GM12891 (cell line): ENCODE results near the gene PLA2G2F.

Experiments used
- PAX5 ChIP-seq: IDR thresholded peaks from 2 replicates; pipeline ENCODE4 v1.6.1; 2011; ENCODE audit warnings: low read length, moderate library complexity, mild to moderate bottlenecking; ENCODE audit not compliant: insufficient read depth, severe bottlenecking
- POLR2A ChIP-seq: IDR thresholded peaks from 2 replicates; pipeline ENCODE4 v1.6.1; 2011; ENCODE audit warnings: low read depth, low read length, control low read depth
- POLR2AphosphoS5 ChIP-seq: IDR thresholded peaks from 2 replicates; pipeline ENCODE4 v1.6.1; 2011; ENCODE audit warnings: low read depth, low read length, control low read depth
- POU2F2 ChIP-seq: IDR thresholded peaks from 2 replicates; pipeline ENCODE4 v1.6.1; 2011; ENCODE audit warnings: low read depth, mild to moderate bottlenecking, control low read depth, low read length, moderate library complexity
- SPI1 ChIP-seq: IDR thresholded peaks from 2 replicates; pipeline ENCODE4 v1.6.1; 2011; ENCODE audit warnings: low read depth, low read length, control low read depth
- TAF1 ChIP-seq: IDR thresholded peaks from 2 replicates; pipeline ENCODE4 v1.6.1; 2011; ENCODE audit warnings: low read depth, low read length, control low read depth

- TF ChIP-seq POLR2AphosphoS5 (no peak), TAF1 (no peak), POLR2A (no peak), SPI1 (no peak), POU2F2 (no peak), PAX5 (no peak)
Observed at GRCh38 chr1:20124456-20125057, 14.6 kb upstream of the PLA2G2F start.
